ENCODE results near the gene TMCO6. TPM values are rescaled to one million over a fixed set of nuclear protein-coding genes. Genes with fewer than 3 reads are reported as not detected.
"Not testable (repeated sequence)": the region's sequence is repeated elsewhere in the genome, so short reads cannot be mapped to it uniquely, and the experiment has no call there.

TMCO6 gene
- total and polyA plus RNA-seq, 10 donors: 12.0 to 55.2 (median 20.9) TPM

DNA sequence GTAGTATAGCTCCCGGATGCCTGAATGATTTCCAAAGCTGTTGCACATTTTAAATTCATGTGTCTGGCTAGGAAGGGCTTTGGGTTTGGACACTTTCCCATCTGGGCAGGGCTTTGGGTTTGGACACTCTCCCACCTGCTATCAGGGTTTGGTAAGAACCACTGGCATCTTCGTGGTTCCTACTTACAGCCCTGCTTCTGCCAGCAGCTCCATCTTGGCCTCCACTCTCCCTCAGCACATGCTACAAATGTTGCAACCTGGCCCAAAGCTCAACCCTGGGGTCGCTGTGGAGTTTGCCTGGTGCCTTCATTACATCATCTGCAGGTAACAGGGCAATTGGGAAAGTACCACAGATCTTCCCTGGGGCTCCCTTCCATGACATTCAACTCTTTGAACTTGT lies 3.5 kb downstream of the TMCO6 start:
- WGBS, 5 donors: 68 to 90% (median 79%) methylated on average over 3 of the region's 3 CpGs
- H3K4me3 ChIP-seq: no peak overlapping the region

DNA sequence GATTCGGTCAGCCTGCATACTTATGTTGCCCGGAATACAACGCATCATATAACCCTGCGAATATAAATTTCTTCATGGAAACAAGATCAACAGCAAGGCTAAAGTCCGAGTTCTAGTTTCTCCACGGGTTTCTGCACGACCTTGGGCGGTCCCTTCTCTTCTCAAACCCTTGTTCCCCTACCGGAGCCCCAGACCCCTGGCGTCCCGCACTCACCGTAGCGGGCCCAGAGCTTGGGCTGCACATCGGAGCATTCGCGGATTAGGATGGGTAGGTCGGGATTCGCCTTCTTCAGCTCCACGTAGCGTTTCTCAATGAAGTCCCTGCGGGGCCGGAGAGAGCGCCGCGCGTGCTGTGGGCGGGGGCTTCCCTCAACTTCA lies 7.8 kb downstream of the TMCO6 start:
- H3K4me1 ChIP-seq: peaks cover 22 to 74% (median 45%) of the 10 kb centered on the region in 6 donors
- no peak for DNase-seq
- no peaks in the 10 kb centered on the region for H3K9me3 ChIP-seq
- peaks cover 2 to 78% (median 61%) of the 10 kb centered on the region in 6 donors for H3K36me3 ChIP-seq
- WGBS, 5 donors: 0 to 4% (median 2%) methylated on average over 13 to 27 of the region's 27 CpGs
- peak overlapping the region; percentile 75 to 99 (median 94) for H3K4me3 ChIP-seq
- intact Hi-C loops (cut with DNase I; ENCODE audit: low total_unique reads): no loop called here
- no peak for TF ChIP-seq POLR2A (IDR thresholded peaks at IDR 0.05)
- TF ChIP-seq POLR2AphosphoS5 (IDR thresholded peaks at IDR 0.05): no peak
- TF ChIP-seq, protein P1, sequence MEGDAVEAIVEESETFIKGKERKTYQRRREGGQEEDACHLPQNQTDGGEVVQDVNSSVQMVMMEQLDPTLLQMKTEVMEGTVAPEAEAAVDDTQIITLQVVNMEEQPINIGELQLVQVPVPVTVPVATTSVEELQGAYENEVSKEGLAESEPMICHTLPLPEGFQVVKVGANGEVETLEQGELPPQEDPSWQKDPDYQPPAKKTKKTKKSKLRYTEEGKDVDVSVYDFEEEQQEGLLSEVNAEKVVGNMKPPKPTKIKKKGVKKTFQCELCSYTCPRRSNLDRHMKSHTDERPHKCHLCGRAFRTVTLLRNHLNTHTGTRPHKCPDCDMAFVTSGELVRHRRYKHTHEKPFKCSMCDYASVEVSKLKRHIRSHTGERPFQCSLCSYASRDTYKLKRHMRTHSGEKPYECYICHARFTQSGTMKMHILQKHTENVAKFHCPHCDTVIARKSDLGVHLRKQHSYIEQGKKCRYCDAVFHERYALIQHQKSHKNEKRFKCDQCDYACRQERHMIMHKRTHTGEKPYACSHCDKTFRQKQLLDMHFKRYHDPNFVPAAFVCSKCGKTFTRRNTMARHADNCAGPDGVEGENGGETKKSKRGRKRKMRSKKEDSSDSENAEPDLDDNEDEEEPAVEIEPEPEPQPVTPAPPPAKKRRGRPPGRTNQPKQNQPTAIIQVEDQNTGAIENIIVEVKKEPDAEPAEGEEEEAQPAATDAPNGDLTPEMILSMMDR (IDR thresholded peaks at IDR 0.05 in 8 of 11, conservative IDR thresholded peaks at IDR 0.05 in 3 of 11): no peak
- H3K27me3 ChIP-seq (replicated peaks in 1 of 7): no peaks in the 10 kb centered on the region
- H3K27ac ChIP-seq: peak overlapping the region; percentile 71 to 95 (median 90)

More for the DNA sequence above, 3.5 kb downstream of the TMCO6 start:
- peaks cover 0 to 51% (median 33%) of the 10 kb centered on the region in 6 donors for H3K36me3 ChIP-seq
- DNase-seq: no peak
- H3K27ac ChIP-seq: no peak overlapping the region
- intact Hi-C loops (cut with DNase I; ENCODE audit: low total_unique reads): no loop called here
- H3K27me3 ChIP-seq (replicated peaks in 1 of 7): no peaks in the 10 kb centered on the region
- TF ChIP-seq POLR2AphosphoS5 (IDR thresholded peaks at IDR 0.05) (no peak), POLR2A (IDR thresholded peaks at IDR 0.05) (no peak)
- TF ChIP-seq, protein P1 (IDR thresholded peaks at IDR 0.05 in 8 of 11, conservative IDR thresholded peaks at IDR 0.05 in 3 of 11): no peak
- H3K4me1 ChIP-seq: peaks cover 24 to 80% (median 52%) of the 10 kb centered on the region in 6 donors
- no peaks in the 10 kb centered on the region for H3K9me3 ChIP-seq

DNA sequence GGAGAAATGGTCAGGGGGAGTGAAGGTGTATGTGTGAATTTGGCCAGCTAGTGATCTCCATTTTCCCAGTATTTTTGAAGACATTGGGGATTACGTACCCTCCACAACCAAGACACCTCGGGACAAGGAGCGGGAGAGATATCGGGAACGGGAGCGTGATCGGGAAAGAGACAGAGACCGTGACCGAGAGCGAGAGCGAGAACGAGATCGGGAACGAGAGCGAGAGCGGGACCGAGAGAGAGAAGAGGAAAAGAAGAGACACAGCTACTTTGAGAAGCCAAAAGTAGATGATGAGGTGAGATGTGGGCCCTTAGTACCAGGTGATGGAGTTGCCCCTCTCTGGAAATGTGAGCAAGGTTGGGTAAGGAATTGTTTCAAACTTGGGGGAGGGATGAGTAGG lies 19.6 kb downstream of the TMCO6 start:
- whole genome bisulfite sequencing, 5 donors: 94 to 99% (median 97%) methylated on average over 17 of the region's 17 CpGs
- TF ChIP-seq POLR2AphosphoS5 (IDR thresholded peaks at IDR 0.05) (peak in 1 of 3 donors; percentile 8), POLR2A (IDR thresholded peaks at IDR 0.05) (no peak)

GRCh38 chr5:140660371-140660770 lies 21.1 kb downstream of the TMCO6 start:
- H3K4me3 ChIP-seq; H3K27me3 ChIP-seq (replicated peaks in 1 of 7); DNase-seq; H3K9me3 ChIP-seq; H3K27ac ChIP-seq; intact Hi-C loops (cut with DNase I; ENCODE audit: low total_unique reads): not testable (repeated sequence)
- Histone ChIP-seq H3K36me3 (peaks cover 17 to 82% (median 77%) of the 10 kb centered on the region in 6 donors), H3K4me1 (peaks cover 0 to 15% (median 9%) of the 10 kb centered on the region in 6 donors)
- 88 to 98% (median 94%) methylated on average over 6 of the region's 6 CpGs for WGBS, 5 donors

More for the DNA sequence above, 19.6 kb downstream of the TMCO6 start:
- peaks cover 0 to 15% (median 4%) of the 10 kb centered on the region in 6 donors for H3K4me1 ChIP-seq
- H3K27ac ChIP-seq: no peak overlapping the region
- H3K36me3 ChIP-seq: peaks cover 23 to 97% (median 92%) of the 10 kb centered on the region in 6 donors
- no peaks in the 10 kb centered on the region for H3K27me3 ChIP-seq (replicated peaks in 1 of 7)
- no peaks in the 10 kb centered on the region for H3K9me3 ChIP-seq
- H3K4me3 ChIP-seq: no peak overlapping the region
- DNase-seq: no peak
- intact Hi-C loops (cut with DNase I; ENCODE audit: low total_unique reads): loop anchor here (10.0 kb wide), 1 partner anchor 46 kb away; the partner anchor contains the start of gene ZMAT2

GRCh38 chr5:140664030-140664358 lies 24.7 kb downstream of the TMCO6 start:
- WGBS, 5 donors: 16 to 47% (median 27%) methylated on average over 18 of the region's 18 CpGs
- Histone ChIP-seq H3K36me3 (peaks cover 10 to 68% (median 53%) of the 10 kb centered on the region in 6 donors), H3K27ac (peak overlapping the region; percentile 86 to 98 (median 94)), H3K4me3 (peak overlapping the region; percentile 67 to 100 (median 96)), H3K27me3 (replicated peaks in 1 of 7) (no peaks in the 10 kb centered on the region), H3K4me1 (peaks cover 13 to 42% (median 29%) of the 10 kb centered on the region in 6 donors), H3K9me3 (no peaks in the 10 kb centered on the region)
- DNase-seq: no peak
- TF ChIP-seq, protein P1 (IDR thresholded peaks at IDR 0.05 in 8 of 11, conservative IDR thresholded peaks at IDR 0.05 in 3 of 11): no peak
- TF ChIP-seq POLR2A (IDR thresholded peaks at IDR 0.05) (no peak), POLR2AphosphoS5 (IDR thresholded peaks at IDR 0.05) (no peak)
- intact Hi-C loops (cut with DNase I; ENCODE audit: low total_unique reads): no loop called here
